SK-N-SH (cell line): ENCODE results near the gene SMO. TPM values are rescaled to one million over a fixed set of nuclear protein-coding genes. Genes with fewer than 3 reads are reported as not detected.

ENCODE experiments used
- CTCF ChIA-PET: fragments of 300-600, 350-600 bp; formaldehyde crosslinking; extraction: SDS; loops from one replicate; lab custom pipeline; 2021; lab: Yijun Ruan, JAX
- POLR2A ChIA-PET: fragments of 350-600 bp; sonication (Branson Sonifier 250); formaldehyde crosslinking; extraction: SDS; loops from one replicate; lab custom pipeline; 2020; ENCODE audit warnings: antibody characterized with exemption, inconsistent platforms; lab: Yijun Ruan, JAX
- DNase-seq: peaks from one replicate; pipeline ENCODE4 v3.0.0; 2012
- H2AFZ ChIP-seq: fragments of 200-600 bp; sonication (generic); 2 replicates; pipeline ENCODE4 v1.8.1; 2016; ENCODE audit warnings: antibody characterized with exemption, mild to moderate bottlenecking, low read depth
- H3F3A ChIP-seq: fragments of 200-600 bp; sonication (generic); replicated peaks from 2 replicates; pipeline ENCODE3; 2016; ENCODE audit warnings: antibody characterized with exemption, mild to moderate bottlenecking; ENCODE audit not compliant: insufficient read depth
- H3K27ac ChIP-seq, 2 experiments: fragments of 200-500 bp in 1 of 2; fragments of 200-600 bp in 1 of 2; sonication (Bioruptor generic) in 1 of 2; sonication (generic), shearing (Covaris generic) in 1 of 2; 2 replicates each; pipeline versions ENCODE4 v1.5.1 to v1.6.1; 2014 to 2016; ENCODE audit warnings: low read depth in 2 of 2, inconsistent platforms in 1 of 2, low read length in 1 of 2, mild to moderate bottlenecking in 1 of 2, mixed read lengths in 1 of 2
- H3K27me3 ChIP-seq: fragments of 200-600 bp; sonication (generic), shearing (Covaris generic); 2 replicates; pipeline ENCODE4 v1.6.1; 2016; ENCODE audit warnings: mixed run types; ENCODE audit not compliant: insufficient read depth
- H3K36me3 ChIP-seq, 2 experiments: fragments of 200-500 bp in 1 of 2; fragments of 200-600 bp in 1 of 2; sonication (Bioruptor generic) in 1 of 2; sonication (generic) in 1 of 2; replicated peaks in 1 of 2; 2 replicates each; pipeline versions ENCODE3 to v1.5.1; 2014 to 2016; ENCODE audit warnings: low read length in 1 of 2, mild to moderate bottlenecking in 1 of 2; ENCODE audit not compliant: insufficient read depth in 2 of 2, control insufficient read depth in 1 of 2
- H3K4me1 ChIP-seq, 2 experiments: fragments of 200-500 bp in 1 of 2; fragments of 200-600 bp in 1 of 2; sonication (Bioruptor generic) in 1 of 2; sonication (generic), shearing (Covaris generic) in 1 of 2; 2 replicates each; pipeline versions ENCODE4 v1.5.1 to v1.6.1; 2014 to 2016; ENCODE audit warnings: low read depth in 1 of 2, low read length in 1 of 2, mixed run types in 1 of 2; ENCODE audit not compliant: insufficient read depth in 2 of 2, control insufficient read depth in 1 of 2
- H3K4me2 ChIP-seq: fragments of 200-600 bp; sonication (generic), shearing (Covaris generic); 2 replicates; pipeline ENCODE4 v1.6.1; 2017; ENCODE audit warnings: mixed run types
- H3K4me3 ChIP-seq, 2 experiments: fragments of 200-500 bp in 1 of 2; fragments of 200-600 bp in 1 of 2; sonication (Bioruptor generic) in 1 of 2; sonication (generic), shearing (Covaris generic) in 1 of 2; 2 replicates each; pipeline versions ENCODE4 v1.5.1 to v1.8.1; 2014 to 2016; ENCODE audit warnings: low read depth in 2 of 2, inconsistent platforms in 1 of 2, low read length in 1 of 2, mild to moderate bottlenecking in 1 of 2, mixed read lengths in 1 of 2, moderate library complexity in 1 of 2
- H3K79me2 ChIP-seq: fragments of 200-600 bp; sonication (generic); 2 replicates; pipeline ENCODE4 v1.8.1; 2017; ENCODE audit warnings: mild to moderate bottlenecking; ENCODE audit not compliant: insufficient read depth
- H3K9ac ChIP-seq: fragments of 200-600 bp; sonication (generic); 2 replicates; pipeline ENCODE4 v1.6.1; 2017; ENCODE audit warnings: mixed run types
- H3K9me2 ChIP-seq: fragments of 200-600 bp; sonication (generic); 2 replicates; pipeline ENCODE4 v1.6.1; 2017; ENCODE audit warnings: mixed run types
- H3K9me3 ChIP-seq: fragments of 200-600 bp; sonication (generic); 2 replicates; pipeline ENCODE4 v1.6.1; 2017; ENCODE audit warnings: mixed run types, mild to moderate bottlenecking, moderate library complexity
- H4K20me1 ChIP-seq: fragments of 200-600 bp; sonication (generic); 2 replicates; pipeline ENCODE4 v1.6.1; 2017; ENCODE audit warnings: mild to moderate bottlenecking, mixed run types; ENCODE audit not compliant: insufficient read depth
- CHD2 ChIP-seq: fragments of 150-350 bp; IDR thresholded peaks from 2 replicates; pipeline ENCODE4 v1.6.1; 2018; ENCODE audit warnings: low read length; ENCODE audit not compliant: partially characterized antibody
- EP300 ChIP-seq, 2 experiments: IDR thresholded peaks; 2 replicates each; pipeline versions ENCODE4 v1.4.0 to v1.6.1; 2012; ENCODE audit warnings: borderline replicate concordance in 1 of 2, low read depth in 1 of 2, low read length in 1 of 2
- FOSL2 ChIP-seq: IDR thresholded peaks from 2 replicates; pipeline ENCODE4 v1.4.0; 2012; ENCODE audit warnings: low read depth, mild to moderate bottlenecking, moderate library complexity, borderline replicate concordance
- FOXJ3 ChIP-seq: sonication (generic); formaldehyde crosslinking; IDR thresholded peaks from 2 replicates; pipeline ENCODE4 v1.5.1; 2020; ENCODE audit warnings: mild to moderate bottlenecking, missing genetic modification reagents
- FOXM1 ChIP-seq: IDR thresholded peaks from 2 replicates; pipeline ENCODE4 v1.4.0; 2012; ENCODE audit warnings: low read depth, mild to moderate bottlenecking
- GABPA ChIP-seq: IDR thresholded peaks from 2 replicates; pipeline ENCODE4 v1.4.0; 2012; ENCODE audit warnings: low read depth, mild to moderate bottlenecking
- MEF2A ChIP-seq: IDR thresholded peaks from 2 replicates; pipeline ENCODE4 v1.4.0; 2012; ENCODE audit warnings: low read depth, borderline replicate concordance
- MXI1 ChIP-seq: IDR thresholded peaks from 2 replicates; pipeline ENCODE4 v1.6.1; 2012; ENCODE audit warnings: mild to moderate bottlenecking, low read depth, low read length, improper control_type of control experiment
- NRF1 ChIP-seq: IDR thresholded peaks from 2 replicates; pipeline ENCODE4 v1.6.1; 2012; ENCODE audit warnings: low read depth, mild to moderate bottlenecking, low read length
- POLR2AphosphoS5 ChIP-seq: IDR thresholded peaks from 2 replicates; pipeline ENCODE4 v1.6.1; 2012; ENCODE audit warnings: low read depth, low read length
- RAD21 ChIP-seq: IDR thresholded peaks from 2 replicates; pipeline ENCODE4 v1.6.1; 2012; ENCODE audit warnings: mild to moderate bottlenecking, low read length
- RFX5 ChIP-seq: IDR thresholded peaks from 2 replicates; pipeline ENCODE4 v1.6.1; 2012; ENCODE audit warnings: mild to moderate bottlenecking, improper control_type of control experiment, low read length
- SIN3A ChIP-seq: IDR thresholded peaks from 2 replicates; pipeline ENCODE4 v1.6.1; 2012; ENCODE audit warnings: low read depth, mild to moderate bottlenecking, low read length, moderate library complexity, borderline replicate concordance
- SMC3 ChIP-seq: IDR thresholded peaks from 2 replicates; pipeline ENCODE4 v1.6.1; 2012; ENCODE audit warnings: low read depth, low read length, improper control_type of control experiment
- TCF12 ChIP-seq: IDR thresholded peaks from 2 replicates; pipeline ENCODE4 v1.4.0; 2012
- TEAD4 ChIP-seq: IDR thresholded peaks from 2 replicates; pipeline ENCODE4 v1.4.0; 2012; ENCODE audit warnings: mild to moderate bottlenecking, borderline replicate concordance; ENCODE audit not compliant: insufficient read depth
- YY1 ChIP-seq: IDR thresholded peaks from 2 replicates; pipeline ENCODE4 v1.4.0; 2012; ENCODE audit warnings: low read depth, mild to moderate bottlenecking
- WGBS: methylation state at CpG from one replicate; pipeline ENCODE4 v1.1.6; 2017; ENCODE audit warnings: low lambda C conversion rate; 5-methylcytosine and 5-hydroxymethylcytosine counted together
- polyA plus RNA-seq, 3 experiments: library from polyadenylated mRNA; depleted of rRNA; stranded (reverse); fragments of >200 nt; gene quantifications; 2 replicates each; pipeline ENCODE4 v1.2.3, GENCODE V29; 2012
- TF ChIP-seq, protein P1 (sequence below): IDR thresholded peaks from 2 replicates; pipeline ENCODE4; 2012
- TF ChIP-seq, protein P2 (sequence below): fragments of 150-350 bp; IDR thresholded peaks from 2 replicates; pipeline ENCODE4 v1.6.1; 2017; ENCODE audit warnings: antibody characterized with exemption, low read length, low read depth, borderline replicate concordance
- TF ChIP-seq, protein P3 (sequence below): IDR thresholded peaks from 2 replicates; pipeline ENCODE4 v1.4.0; 2012; ENCODE audit warnings: low read depth, borderline replicate concordance
- TF ChIP-seq, protein P4 (sequence below): IDR thresholded peaks from 2 replicates; pipeline ENCODE4 v1.6.1; 2012; ENCODE audit warnings: mild to moderate bottlenecking, low read depth, low read length, moderate library complexity
- TF ChIP-seq, protein P5 (sequence below): fragments of 200-600 bp; sonication (generic); IDR thresholded peaks from 2 replicates; pipeline ENCODE4 v1.6.1; 2017; ENCODE audit warnings: antibody characterized with exemption, mild to moderate bottlenecking, moderate library complexity
- TF ChIP-seq, protein P6 (sequence below): IDR thresholded peaks from 2 replicates; pipeline ENCODE4 v1.4.0; 2012; ENCODE audit warnings: low read depth, borderline replicate concordance

The SMO gene
- polyA plus RNA-seq, 1 of the 3 experiments (the other 2 are of a cell fraction), result 37.0 TPM

DNA sequence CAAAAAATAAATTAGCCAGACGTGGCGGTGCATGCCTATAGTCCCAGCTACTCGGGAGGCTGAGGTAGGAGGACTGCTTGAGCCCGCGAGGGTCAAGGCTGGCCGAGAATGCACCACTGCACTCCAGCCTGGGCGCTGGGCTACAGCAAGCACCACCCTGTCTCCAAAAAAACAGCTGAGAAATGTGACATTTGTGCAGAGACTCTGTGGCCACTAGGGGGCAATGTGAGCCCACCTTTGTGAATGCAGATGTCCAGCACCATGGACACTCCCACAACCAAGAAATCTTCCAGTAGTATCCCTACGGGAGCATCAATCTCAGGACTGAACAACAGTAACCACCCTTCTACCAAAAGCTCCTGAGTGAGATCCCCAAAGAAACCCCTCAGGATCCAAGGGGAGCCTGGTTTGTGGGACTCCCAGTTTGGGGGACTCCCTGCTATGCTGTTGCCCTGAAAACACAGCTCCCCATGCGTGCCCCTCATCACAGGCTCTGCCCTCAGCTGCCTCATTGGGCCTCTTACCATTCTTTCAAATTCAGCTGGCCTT is 30.2 kb downstream of the SMO start:
- Histone ChIP-seq H4K20me1 (no peaks in the 10 kb centered on the region), H3K4me1 (peaks cover 0 to 8% of the 10 kb centered on the region in 2 experiments; a peak in 1 of 4 replicates), H3K9me3 (no peaks in the 10 kb centered on the region), H3K9ac (no peak overlapping the region), H3K9me2 (no peaks in the 10 kb centered on the region), H3K27ac (no peak overlapping the region), H3K36me3 (no peaks in the 10 kb centered on the region), H2AFZ (peak overlapping the region; percentile 33; the same call in 1 of the 2 replicates), H3K79me2 (no peaks in the 10 kb centered on the region), H3K4me2 (no peak overlapping the region), H3K4me3 (peak overlapping the region in 1 of 2 experiments; percentile 25; a peak in 1 of 4 replicates), H3K27me3 (no peaks in the 10 kb centered on the region), H3F3A (peaks cover under 1% of the 10 kb centered on the region)
- POLR2A ChIA-PET, result interaction anchor here (0.6 to 1.2 kb wide), 3 partner anchors 80 to 429 kb away, joined by 3 to 5 read pairs (median 3); no protein-coding TSS in a partner anchor
- CTCF ChIA-PET, result interaction anchor here (0.6 to 8.6 kb wide), 135 partner anchors 9 to 818 kb away, joined by 3 to 363 read pairs (median 6); partner anchors contain the start of genes KCP, SMO, STRIP2 and TNPO3
- peak; percentile 90 for DNase-seq
- 17% methylated on average over 9 of the region's 9 CpGs for WGBS
- TF ChIP-seq CHD2 (peak; percentile 56), FOXJ3 (CRISPR knock-in tag) (no peak), FOXM1 (no peak), NRF1 (peak; percentile 21; the same call in 1 of the 2 replicates), SIN3A (no peak), RAD21 (peak; percentile 99), RFX5 (peak; percentile 55; the same call in 1 of the 2 replicates), FOSL2 (no peak), TEAD4 (no peak), GABPA (no peak), MXI1 (no peak), YY1 (no peak), SMC3 (peak; percentile 98), MEF2A (no peak), TCF12 (no peak), POLR2AphosphoS5 (no peak), EP300 (IDR thresholded peaks at IDR 0.05; ENCODE audit: borderline replicate concordance in 1 of 2, low read depth in 1 of 2, low read length in 1 of 2) (no peak)
- TF ChIP-seq, protein P1, sequence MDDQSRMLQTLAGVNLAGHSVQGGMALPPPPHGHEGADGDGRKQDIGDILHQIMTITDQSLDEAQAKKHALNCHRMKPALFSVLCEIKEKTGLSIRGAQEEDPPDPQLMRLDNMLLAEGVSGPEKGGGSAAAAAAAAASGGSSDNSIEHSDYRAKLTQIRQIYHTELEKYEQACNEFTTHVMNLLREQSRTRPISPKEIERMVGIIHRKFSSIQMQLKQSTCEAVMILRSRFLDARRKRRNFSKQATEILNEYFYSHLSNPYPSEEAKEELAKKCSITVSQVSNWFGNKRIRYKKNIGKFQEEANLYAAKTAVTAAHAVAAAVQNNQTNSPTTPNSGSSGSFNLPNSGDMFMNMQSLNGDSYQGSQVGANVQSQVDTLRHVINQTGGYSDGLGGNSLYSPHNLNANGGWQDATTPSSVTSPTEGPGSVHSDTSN, result no peak
- TF ChIP-seq, protein P2, sequence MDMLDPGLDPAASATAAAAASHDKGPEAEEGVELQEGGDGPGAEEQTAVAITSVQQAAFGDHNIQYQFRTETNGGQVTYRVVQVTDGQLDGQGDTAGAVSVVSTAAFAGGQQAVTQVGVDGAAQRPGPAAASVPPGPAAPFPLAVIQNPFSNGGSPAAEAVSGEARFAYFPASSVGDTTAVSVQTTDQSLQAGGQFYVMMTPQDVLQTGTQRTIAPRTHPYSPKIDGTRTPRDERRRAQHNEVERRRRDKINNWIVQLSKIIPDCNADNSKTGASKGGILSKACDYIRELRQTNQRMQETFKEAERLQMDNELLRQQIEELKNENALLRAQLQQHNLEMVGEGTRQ, result no peak
- TF ChIP-seq, protein P3, sequence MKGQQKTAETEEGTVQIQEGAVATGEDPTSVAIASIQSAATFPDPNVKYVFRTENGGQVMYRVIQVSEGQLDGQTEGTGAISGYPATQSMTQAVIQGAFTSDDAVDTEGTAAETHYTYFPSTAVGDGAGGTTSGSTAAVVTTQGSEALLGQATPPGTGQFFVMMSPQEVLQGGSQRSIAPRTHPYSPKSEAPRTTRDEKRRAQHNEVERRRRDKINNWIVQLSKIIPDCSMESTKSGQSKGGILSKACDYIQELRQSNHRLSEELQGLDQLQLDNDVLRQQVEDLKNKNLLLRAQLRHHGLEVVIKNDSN, result no peak
- TF ChIP-seq, protein P4, sequence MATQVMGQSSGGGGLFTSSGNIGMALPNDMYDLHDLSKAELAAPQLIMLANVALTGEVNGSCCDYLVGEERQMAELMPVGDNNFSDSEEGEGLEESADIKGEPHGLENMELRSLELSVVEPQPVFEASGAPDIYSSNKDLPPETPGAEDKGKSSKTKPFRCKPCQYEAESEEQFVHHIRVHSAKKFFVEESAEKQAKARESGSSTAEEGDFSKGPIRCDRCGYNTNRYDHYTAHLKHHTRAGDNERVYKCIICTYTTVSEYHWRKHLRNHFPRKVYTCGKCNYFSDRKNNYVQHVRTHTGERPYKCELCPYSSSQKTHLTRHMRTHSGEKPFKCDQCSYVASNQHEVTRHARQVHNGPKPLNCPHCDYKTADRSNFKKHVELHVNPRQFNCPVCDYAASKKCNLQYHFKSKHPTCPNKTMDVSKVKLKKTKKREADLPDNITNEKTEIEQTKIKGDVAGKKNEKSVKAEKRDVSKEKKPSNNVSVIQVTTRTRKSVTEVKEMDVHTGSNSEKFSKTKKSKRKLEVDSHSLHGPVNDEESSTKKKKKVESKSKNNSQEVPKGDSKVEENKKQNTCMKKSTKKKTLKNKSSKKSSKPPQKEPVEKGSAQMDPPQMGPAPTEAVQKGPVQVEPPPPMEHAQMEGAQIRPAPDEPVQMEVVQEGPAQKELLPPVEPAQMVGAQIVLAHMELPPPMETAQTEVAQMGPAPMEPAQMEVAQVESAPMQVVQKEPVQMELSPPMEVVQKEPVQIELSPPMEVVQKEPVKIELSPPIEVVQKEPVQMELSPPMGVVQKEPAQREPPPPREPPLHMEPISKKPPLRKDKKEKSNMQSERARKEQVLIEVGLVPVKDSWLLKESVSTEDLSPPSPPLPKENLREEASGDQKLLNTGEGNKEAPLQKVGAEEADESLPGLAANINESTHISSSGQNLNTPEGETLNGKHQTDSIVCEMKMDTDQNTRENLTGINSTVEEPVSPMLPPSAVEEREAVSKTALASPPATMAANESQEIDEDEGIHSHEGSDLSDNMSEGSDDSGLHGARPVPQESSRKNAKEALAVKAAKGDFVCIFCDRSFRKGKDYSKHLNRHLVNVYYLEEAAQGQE, result peak; percentile 93
- TF ChIP-seq, protein P5, sequence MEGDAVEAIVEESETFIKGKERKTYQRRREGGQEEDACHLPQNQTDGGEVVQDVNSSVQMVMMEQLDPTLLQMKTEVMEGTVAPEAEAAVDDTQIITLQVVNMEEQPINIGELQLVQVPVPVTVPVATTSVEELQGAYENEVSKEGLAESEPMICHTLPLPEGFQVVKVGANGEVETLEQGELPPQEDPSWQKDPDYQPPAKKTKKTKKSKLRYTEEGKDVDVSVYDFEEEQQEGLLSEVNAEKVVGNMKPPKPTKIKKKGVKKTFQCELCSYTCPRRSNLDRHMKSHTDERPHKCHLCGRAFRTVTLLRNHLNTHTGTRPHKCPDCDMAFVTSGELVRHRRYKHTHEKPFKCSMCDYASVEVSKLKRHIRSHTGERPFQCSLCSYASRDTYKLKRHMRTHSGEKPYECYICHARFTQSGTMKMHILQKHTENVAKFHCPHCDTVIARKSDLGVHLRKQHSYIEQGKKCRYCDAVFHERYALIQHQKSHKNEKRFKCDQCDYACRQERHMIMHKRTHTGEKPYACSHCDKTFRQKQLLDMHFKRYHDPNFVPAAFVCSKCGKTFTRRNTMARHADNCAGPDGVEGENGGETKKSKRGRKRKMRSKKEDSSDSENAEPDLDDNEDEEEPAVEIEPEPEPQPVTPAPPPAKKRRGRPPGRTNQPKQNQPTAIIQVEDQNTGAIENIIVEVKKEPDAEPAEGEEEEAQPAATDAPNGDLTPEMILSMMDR, result peak; percentile 99
- TF ChIP-seq, protein P6, sequence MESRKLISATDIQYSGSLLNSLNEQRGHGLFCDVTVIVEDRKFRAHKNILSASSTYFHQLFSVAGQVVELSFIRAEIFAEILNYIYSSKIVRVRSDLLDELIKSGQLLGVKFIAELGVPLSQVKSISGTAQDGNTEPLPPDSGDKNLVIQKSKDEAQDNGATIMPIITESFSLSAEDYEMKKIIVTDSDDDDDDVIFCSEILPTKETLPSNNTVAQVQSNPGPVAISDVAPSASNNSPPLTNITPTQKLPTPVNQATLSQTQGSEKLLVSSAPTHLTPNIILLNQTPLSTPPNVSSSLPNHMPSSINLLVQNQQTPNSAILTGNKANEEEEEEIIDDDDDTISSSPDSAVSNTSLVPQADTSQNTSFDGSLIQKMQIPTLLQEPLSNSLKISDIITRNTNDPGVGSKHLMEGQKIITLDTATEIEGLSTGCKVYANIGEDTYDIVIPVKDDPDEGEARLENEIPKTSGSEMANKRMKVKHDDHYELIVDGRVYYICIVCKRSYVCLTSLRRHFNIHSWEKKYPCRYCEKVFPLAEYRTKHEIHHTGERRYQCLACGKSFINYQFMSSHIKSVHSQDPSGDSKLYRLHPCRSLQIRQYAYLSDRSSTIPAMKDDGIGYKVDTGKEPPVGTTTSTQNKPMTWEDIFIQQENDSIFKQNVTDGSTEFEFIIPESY, result no peak
